T-helper 2 cell treated with Interferon-gamma antibody and Interleukin-4, amounts not matched to agents 5 μg/mL and 100 μg/mL, for 36 hours (primary cell): ENCODE data around the gene PGM2L1.
"Not testable (repeated sequence)": the region's sequence is repeated elsewhere in the genome, so short reads cannot be mapped to it uniquely, and the experiment has no call there.

Experiments used
- DNase-seq: peaks from one replicate; pipeline ENCODE4 v3.0.0; 2021; ENCODE audit warnings: low spot score
- H3K27ac Mint-ChIP-seq: one replicate; pipeline ENCODE4 v1.8.0; 2021; ENCODE audit warnings: mild to moderate bottlenecking, mixed read lengths
- H3K27me3 Mint-ChIP-seq: one replicate; pipeline ENCODE4 v1.8.0; 2021; ENCODE audit warnings: low read depth, mixed read lengths
- H3K36me3 Mint-ChIP-seq: one replicate; pipeline ENCODE4 v1.8.0; 2021; ENCODE audit warnings: low read depth, mixed read lengths
- H3K4me1 Mint-ChIP-seq: one replicate; pipeline ENCODE4 v1.8.0; 2021; ENCODE audit warnings: low read depth, mixed read lengths
- H3K4me3 Mint-ChIP-seq: one replicate; pipeline ENCODE4 v1.8.0; 2022; ENCODE audit warnings: mild to moderate bottlenecking, moderate library complexity, mixed read lengths
- H3K9me3 Mint-ChIP-seq: one replicate; pipeline ENCODE4 v1.8.0; 2021; ENCODE audit warnings: mixed read lengths

Gene PGM2L1

GRCh38 chr11:74341921-74342320 is 56.3 kb downstream of the PGM2L1 start:
- no peaks in the 10 kb centered on the region for H3K27me3 Mint-ChIP-seq
- no peaks in the 10 kb centered on the region for H3K9me3 Mint-ChIP-seq
- H3K4me1 Mint-ChIP-seq = no peaks in the 10 kb centered on the region
- H3K4me3 Mint-ChIP-seq = no peak overlapping the region
- no peak overlapping the region for H3K27ac Mint-ChIP-seq
- H3K36me3 Mint-ChIP-seq = peaks cover 9% of the 10 kb centered on the region
- DNase-seq = no peak

GRCh38 chr11:74339619-74340018 is 58.6 kb downstream of the PGM2L1 start:
- Mint-ChIP-seq H3K36me3 (peaks cover 9% of the 10 kb centered on the region), H3K27ac (no peak overlapping the region)

DNA sequence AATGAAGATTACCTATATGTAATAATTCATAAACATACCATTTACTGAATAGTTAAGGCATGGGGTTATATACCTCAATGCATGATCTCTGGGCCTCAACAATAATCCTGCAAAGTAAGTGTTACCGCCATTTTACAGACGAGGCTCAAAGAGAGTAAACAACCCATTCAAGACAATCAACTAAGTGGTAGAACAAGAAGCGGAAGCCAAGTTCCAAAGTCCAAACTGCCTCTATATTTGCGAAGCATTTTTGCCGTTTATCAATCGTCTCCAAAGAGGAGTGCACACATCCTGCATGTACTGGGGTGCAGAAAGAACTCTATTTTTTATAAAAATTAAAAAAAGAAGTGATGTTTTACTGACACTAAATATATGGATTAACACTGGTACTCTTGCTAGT is 59.3 kb downstream of the PGM2L1 start:
- Mint-ChIP-seq H3K27me3 (no peaks in the 10 kb centered on the region), H3K36me3 (peaks cover 9% of the 10 kb centered on the region), H3K9me3 (no peaks in the 10 kb centered on the region), H3K4me1 (no peaks in the 10 kb centered on the region), H3K27ac (no peak overlapping the region), H3K4me3 (no peak overlapping the region)
- no peak for DNase-seq

More at GRCh38 chr11:74339619-74340018, 58.6 kb downstream of the PGM2L1 start:
- no peak overlapping the region for H3K4me3 Mint-ChIP-seq
- no peaks in the 10 kb centered on the region for H3K4me1 Mint-ChIP-seq
- no peaks in the 10 kb centered on the region for H3K27me3 Mint-ChIP-seq
- H3K9me3 Mint-ChIP-seq = no peaks in the 10 kb centered on the region
- DNase-seq = no peak

DNA sequence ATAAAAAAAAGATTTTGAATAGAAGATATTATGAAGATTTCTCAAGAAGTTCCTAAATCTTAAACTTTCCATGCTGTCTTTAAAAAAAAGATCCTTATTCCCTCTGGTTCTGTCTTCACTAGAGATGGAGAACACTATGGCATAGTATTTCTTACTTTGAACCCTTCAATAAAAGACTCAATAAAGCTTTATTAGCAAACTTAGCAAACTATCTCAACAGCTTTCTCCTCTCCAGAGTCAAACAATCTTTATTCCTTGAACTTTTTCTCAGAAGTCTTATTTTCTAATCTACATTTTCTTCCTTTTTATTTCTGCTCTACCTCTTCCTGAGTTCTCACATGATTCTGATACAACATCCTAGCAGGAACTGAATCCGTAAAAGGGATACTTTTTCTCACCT is 65.0 kb downstream of the PGM2L1 start:
- DNase-seq = no peak
- H3K9me3 Mint-ChIP-seq = no peaks in the 10 kb centered on the region
- H3K27ac Mint-ChIP-seq = no peak overlapping the region
- H3K4me1 Mint-ChIP-seq = no peaks in the 10 kb centered on the region
- H3K4me3 Mint-ChIP-seq = no peak overlapping the region
- no peaks in the 10 kb centered on the region for H3K27me3 Mint-ChIP-seq
- H3K36me3 Mint-ChIP-seq = no peaks in the 10 kb centered on the region

DNA sequence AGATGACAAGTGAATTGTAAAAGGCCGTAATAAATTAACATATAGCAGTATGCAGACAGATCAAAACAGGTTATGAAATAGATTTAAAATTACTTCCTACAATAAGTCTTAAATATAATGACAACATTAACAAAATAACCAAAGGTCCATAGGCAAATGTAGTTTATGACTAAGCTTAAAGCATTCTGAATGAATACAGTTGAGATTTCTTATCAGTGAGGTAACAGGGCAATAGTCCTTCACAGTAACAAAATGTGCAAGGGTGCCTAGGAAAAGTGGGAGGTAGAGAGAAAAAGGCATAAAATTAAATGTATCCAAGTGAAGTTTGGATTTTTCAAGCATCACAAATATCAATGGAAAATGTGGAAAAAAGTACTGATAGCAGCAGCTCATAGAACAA is 65.9 kb downstream of the PGM2L1 start:
- H3K9me3 Mint-ChIP-seq = no peaks in the 10 kb centered on the region

GRCh38 chr11:74331000-74331399 is 67.2 kb downstream of the PGM2L1 start:
- H3K4me3 Mint-ChIP-seq, H3K27me3 Mint-ChIP-seq, H3K9me3 Mint-ChIP-seq, H3K27ac Mint-ChIP-seq, H3K36me3 Mint-ChIP-seq, H3K4me1 Mint-ChIP-seq, DNase-seq: not testable (repeated sequence)

More for the DNA sequence above, 65.9 kb downstream of the PGM2L1 start:
- no peaks in the 10 kb centered on the region for H3K4me1 Mint-ChIP-seq
- no peak for DNase-seq
- H3K4me3 Mint-ChIP-seq = no peak overlapping the region
- no peaks in the 10 kb centered on the region for H3K36me3 Mint-ChIP-seq
- H3K27ac Mint-ChIP-seq = no peak overlapping the region
- H3K27me3 Mint-ChIP-seq = no peaks in the 10 kb centered on the region

GRCh38 chr11:74330075-74330858 is 68.0 kb downstream of the PGM2L1 start:
- Mint-ChIP-seq H3K4me3 (no peak overlapping the region), H3K36me3 (no peaks in the 10 kb centered on the region), H3K27ac (no peak overlapping the region), H3K4me1 (no peaks in the 10 kb centered on the region), H3K9me3 (no peaks in the 10 kb centered on the region), H3K27me3 (no peaks in the 10 kb centered on the region)
- DNase-seq = no peak

DNA sequence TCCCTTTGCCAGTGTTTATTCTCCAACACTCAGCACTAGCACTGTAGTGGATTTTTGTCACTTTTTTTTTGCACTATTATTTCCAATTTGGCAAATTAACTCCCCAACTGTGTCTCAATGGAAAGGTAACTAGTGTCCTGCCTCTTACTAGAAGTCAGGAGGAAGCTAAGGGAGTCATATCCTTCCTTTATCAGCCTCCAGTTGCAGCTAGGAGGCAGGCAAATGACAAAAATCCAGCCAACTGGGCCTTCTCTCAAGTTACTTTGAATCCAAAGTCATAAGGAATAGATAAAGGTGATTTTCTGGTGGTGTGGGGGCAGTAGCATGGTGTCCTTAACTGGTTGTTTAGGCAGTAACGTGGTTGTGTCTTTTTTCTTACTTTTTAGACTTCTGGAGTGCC is 71.2 kb downstream of the PGM2L1 start:
- Mint-ChIP-seq H3K36me3 (no peaks in the 10 kb centered on the region), H3K4me3 (no peak overlapping the region), H3K27me3 (peaks cover 3% of the 10 kb centered on the region), H3K27ac (no peak overlapping the region), H3K9me3 (no peaks in the 10 kb centered on the region), H3K4me1 (no peaks in the 10 kb centered on the region)
- DNase-seq = no peak

- H3K27me3 Mint-ChIP-seq = peaks cover 6% of the 10 kb centered on the region
- no peak overlapping the region for H3K4me3 Mint-ChIP-seq
- no peak for DNase-seq
- H3K36me3 Mint-ChIP-seq = no peaks in the 10 kb centered on the region
- H3K27ac Mint-ChIP-seq = no peak overlapping the region
- H3K9me3 Mint-ChIP-seq = no peaks in the 10 kb centered on the region
- no peaks in the 10 kb centered on the region for H3K4me1 Mint-ChIP-seq
These were observed 71.6 kb downstream of the PGM2L1 start for GRCh38 chr11:74326665-74327064.

DNA sequence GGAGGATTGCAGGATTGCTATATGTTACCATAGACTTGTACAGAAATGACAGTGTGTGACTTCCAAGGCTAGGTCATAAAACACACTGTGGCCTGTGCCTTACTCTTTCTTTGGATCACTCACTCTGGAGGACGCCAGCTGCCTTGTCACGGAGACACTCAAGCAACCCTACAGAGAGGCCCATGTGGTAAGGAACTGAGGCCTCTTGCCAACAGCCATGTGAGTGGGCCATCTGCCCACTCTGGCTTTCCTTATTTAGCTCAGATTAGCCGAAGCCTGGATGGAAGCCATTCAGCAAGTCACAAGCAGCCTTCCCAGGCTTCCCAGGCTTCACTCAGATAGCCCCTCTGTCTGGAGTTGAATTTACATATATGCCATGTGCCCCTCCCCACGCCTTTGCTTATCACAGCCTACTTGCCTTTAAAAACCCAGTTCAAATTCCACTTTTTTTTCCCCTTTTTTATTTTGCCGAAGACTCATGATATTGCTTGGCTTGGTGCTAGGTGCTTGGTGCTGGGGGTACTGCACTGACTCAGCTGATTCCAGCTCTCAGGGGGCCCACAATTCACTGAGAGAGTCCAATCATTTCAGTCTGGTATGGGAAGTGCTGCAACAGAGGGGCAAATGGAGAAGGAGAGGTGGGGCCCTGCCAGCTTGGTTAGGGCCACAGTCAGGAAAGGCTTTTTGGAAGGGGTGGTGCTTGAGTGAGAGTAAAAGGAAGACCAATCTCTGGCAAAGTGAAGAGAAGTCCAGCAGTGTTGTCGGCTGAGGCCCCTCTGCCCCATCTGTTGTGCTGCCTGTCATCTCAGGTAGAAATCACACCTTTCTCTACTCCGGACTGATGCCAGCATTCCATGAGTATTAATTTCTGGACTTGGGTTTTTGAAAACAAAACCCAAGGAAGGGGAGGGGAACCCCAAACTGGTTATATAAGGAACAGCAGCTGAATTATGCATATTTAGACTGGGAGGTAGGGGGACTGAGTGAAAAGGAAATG is 72.3 kb downstream of the PGM2L1 start:
- Mint-ChIP-seq H3K4me1 (no peaks in the 10 kb centered on the region), H3K27ac (no peak overlapping the region), H3K36me3 (no peaks in the 10 kb centered on the region), H3K4me3 (no peak overlapping the region), H3K27me3 (peaks cover 10% of the 10 kb centered on the region), H3K9me3 (no peaks in the 10 kb centered on the region)
- no peak for DNase-seq

GRCh38 chr11:74322667-74323066 is 75.6 kb downstream of the PGM2L1 start:
- Mint-ChIP-seq H3K9me3 (peaks cover 4% of the 10 kb centered on the region), H3K4me1 (no peaks in the 10 kb centered on the region), H3K36me3 (peaks cover 3% of the 10 kb centered on the region), H3K27me3 (peaks cover 15% of the 10 kb centered on the region), H3K4me3 (no peak overlapping the region), H3K27ac (no peak overlapping the region)
- no peak for DNase-seq

GRCh38 chr11:74321487-74322188 is 76.6 kb downstream of the PGM2L1 start:
- Mint-ChIP-seq H3K4me3 (no peak overlapping the region), H3K27ac (no peak overlapping the region), H3K9me3 (peaks cover 14% of the 10 kb centered on the region), H3K36me3 (peaks cover 6% of the 10 kb centered on the region), H3K27me3 (peaks cover 22% of the 10 kb centered on the region), H3K4me1 (no peaks in the 10 kb centered on the region)
- DNase-seq = no peak

DNA sequence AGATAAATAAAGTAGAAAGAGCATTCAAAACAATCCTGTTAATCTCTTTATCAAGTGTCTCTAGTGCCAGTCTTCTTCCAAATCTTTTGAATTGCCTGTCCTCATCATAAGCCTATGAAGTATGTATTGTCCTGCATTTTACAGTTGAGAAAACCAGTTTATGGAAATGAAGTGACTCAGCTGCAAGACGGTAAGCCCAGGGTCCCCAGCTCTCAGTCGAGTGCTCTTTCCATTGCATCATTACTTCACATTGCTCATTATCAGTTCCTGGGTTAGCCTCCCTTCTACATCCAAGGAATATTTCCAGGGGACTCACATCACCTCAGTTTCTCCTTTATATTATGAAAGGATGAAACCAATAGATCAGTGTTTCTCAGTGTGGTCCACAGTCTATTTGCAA is 77.7 kb downstream of the PGM2L1 start:
- Mint-ChIP-seq H3K4me1 (no peaks in the 10 kb centered on the region), H3K27me3 (peaks cover 24% of the 10 kb centered on the region), H3K27ac (no peak overlapping the region), H3K9me3 (peaks cover 17% of the 10 kb centered on the region), H3K36me3 (peaks cover 6% of the 10 kb centered on the region), H3K4me3 (no peak overlapping the region)
- no peak for DNase-seq
